Caki2 (cell line): ENCODE results near the gene MLLT6. TPM values are rescaled to one million over a fixed set of nuclear protein-coding genes. Genes with fewer than 3 reads are reported as not detected.

Experiments used
- total RNA-seq: library from RNA; depleted of rRNA; stranded (reverse); fragments of >200 nt; shearing (Covaris generic); gene quantifications from 2 replicates; pipeline ENCODE4 v1.2.3, GENCODE V29; 2014; ENCODE audit warnings: low replicate concordance; rRNA removed

Gene MLLT6
- total RNA-seq, 1 experiment from 2014 or later, result 27.9 TPM

Other genes starting within 250 kb of the MLLT6 start
- 2.3 and 5.5 TPM in 2 replicates for gene SRCIN1, start 99.3 kb upstream of the MLLT6 start, total RNA-seq
- gene EPOP, start 30.3 kb upstream of the MLLT6 start, total RNA-seq, result 14.1 and 20.4 TPM in 2 replicates
- gene CISD3, start 25.1 kb downstream of the MLLT6 start, total RNA-seq, result 13.0 and 23.0 TPM in 2 replicates
- 0.88 and 7.0 TPM in 2 replicates for gene PCGF2, start 43.1 kb downstream of the MLLT6 start, total RNA-seq
- gene PSMB3, start 47.5 kb downstream of the MLLT6 start, total RNA-seq, result 364 and 410 TPM in 2 replicates
- gene PIP4K2B, start 94.3 kb downstream of the MLLT6 start, total RNA-seq, result 50.6 and 89.8 TPM in 2 replicates
- 15.2 and 21.9 TPM in 2 replicates for gene CWC25, start 120.0 kb downstream of the MLLT6 start, total RNA-seq
- 1,156 and 1,210 TPM in 2 replicates for gene RPL23, start 148.4 kb downstream of the MLLT6 start, total RNA-seq
- gene LASP1, start 164.8 kb downstream of the MLLT6 start, total RNA-seq, result 310 and 333 TPM in 2 replicates